AG10803 (cell line): Measurements from ENCODE around the gene GLYATL1.

Experiments
- DNase-seq: peaks from one replicate; pipeline ENCODE4 v3.0.0; 2010; ENCODE audit warnings: low read depth
- H3K4me3 ChIP-seq: 2 replicates; pipeline ENCODE4 v1.5.1; 2011; ENCODE audit warnings: mild to moderate bottlenecking, low read length, control low read depth
- CTCF ChIP-seq: conservative IDR thresholded peaks from 2 replicates; pipeline ENCODE4 v1.5.1; 2011; ENCODE audit warnings: mild to moderate bottlenecking, low read length, control low read depth, inconsistent platforms

GLYATL1 gene

GRCh38 chr11:58919561-58919960 is 19.7 kb upstream of the GLYATL1 start:
- no peak overlapping the region for H3K4me3 ChIP-seq
- peak; percentile 76 for DNase-seq
- no peak for TF ChIP-seq CTCF

- no peak for DNase-seq
- no peak overlapping the region for H3K4me3 ChIP-seq
- TF ChIP-seq CTCF, result no peak
Measured at GRCh38 chr11:58919980-58920379, 19.3 kb upstream of the GLYATL1 start.

GRCh38 chr11:58921778-58922390 is 17.4 kb upstream of the GLYATL1 start:
- no peak for DNase-seq
- no peak for TF ChIP-seq CTCF
- no peak overlapping the region for H3K4me3 ChIP-seq

GRCh38 chr11:58922479-58922878 is 16.8 kb upstream of the GLYATL1 start:
- no peak for TF ChIP-seq CTCF
- no peak overlapping the region for H3K4me3 ChIP-seq
- DNase-seq, result no peak

- H3K4me3 ChIP-seq, result no peak overlapping the region; the same call in 1 of the 2 replicates
- TF ChIP-seq CTCF, result peak; percentile 51
- peak; percentile 36 for DNase-seq
Measured at GRCh38 chr11:58923300-58923788, 15.9 kb upstream of the GLYATL1 start.

- DNase-seq, result no peak
- TF ChIP-seq CTCF, result no peak
- no peak overlapping the region for H3K4me3 ChIP-seq
Measured at GRCh38 chr11:58924230-58924629, 15.1 kb upstream of the GLYATL1 start.

GRCh38 chr11:58926251-58926650 is 13.0 kb upstream of the GLYATL1 start:
- no peak for DNase-seq
- no peak for TF ChIP-seq CTCF

More at GRCh38 chr11:58926251-58926650, 13.0 kb upstream of the GLYATL1 start:
- no peak overlapping the region for H3K4me3 ChIP-seq
